ENCODE data around the gene ACKR3. TPM values are rescaled to one million over a fixed set of nuclear protein-coding genes. Genes with fewer than 3 reads are reported as not detected.

ACKR3 gene
- polyA plus RNA-seq, 4 donors, result 60.8 to 70.5 (median 67.6) TPM

DNA sequence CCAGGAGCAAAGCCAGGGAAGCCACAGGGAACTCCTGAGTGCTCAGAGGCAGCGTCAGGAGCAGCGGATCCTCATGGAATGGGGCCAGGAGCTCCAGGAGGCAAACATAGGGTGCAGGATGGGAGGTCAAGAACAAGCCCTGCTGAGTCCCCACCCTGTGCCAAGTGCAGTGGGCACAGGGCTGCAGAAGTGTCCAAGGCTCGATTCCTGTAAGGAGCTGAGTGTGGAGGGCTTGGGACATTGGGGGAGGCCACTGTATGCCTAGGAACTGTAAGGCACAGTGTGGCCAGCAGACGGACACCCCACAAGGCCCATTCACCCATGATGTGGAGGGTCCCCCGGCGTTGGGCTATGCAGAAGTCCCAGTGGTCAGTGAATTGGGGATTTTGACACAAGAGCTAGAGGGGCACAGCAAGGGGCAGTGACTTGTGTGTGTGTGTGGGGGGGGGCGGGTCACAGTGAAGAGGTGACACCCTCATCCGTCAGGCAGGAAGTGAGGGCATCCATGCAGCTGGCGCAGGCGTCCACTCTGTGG is 55.6 kb downstream of the ACKR3 start:
- no peak for DNase-seq (ENCODE audit: low read depth in 4 of 4, low spot score in 3 of 4)

GRCh38 chr2:236626391-236627150 is 56.9 kb downstream of the ACKR3 start:
- no peak for DNase-seq (ENCODE audit: low read depth in 4 of 4, low spot score in 3 of 4)

DNA sequence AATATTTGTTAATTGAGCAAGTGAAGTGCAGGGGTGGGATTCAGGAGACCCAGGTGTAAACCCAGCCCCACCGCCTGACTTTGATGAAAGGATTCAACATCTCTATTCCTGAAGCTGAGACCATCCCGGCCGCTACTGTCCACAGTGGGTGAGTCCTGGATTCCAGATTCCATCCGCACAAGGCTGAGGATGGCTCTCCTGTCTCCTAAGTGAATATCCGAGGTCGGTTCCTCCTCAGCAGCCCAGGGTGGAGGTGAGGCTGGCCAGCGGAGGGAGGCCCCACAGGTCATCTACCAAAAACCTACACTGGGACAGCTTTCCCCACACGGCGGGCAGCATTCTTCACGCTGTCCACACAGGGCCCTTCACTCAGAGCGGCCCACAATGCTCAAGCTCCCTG is 57.6 kb downstream of the ACKR3 start:
- DNase-seq (ENCODE audit: low read depth in 4 of 4, low spot score in 3 of 4), result no peak

GRCh38 chr2:236627841-236628240 is 58.2 kb downstream of the ACKR3 start:
- no peak for DNase-seq (ENCODE audit: low read depth in 4 of 4, low spot score in 3 of 4)

- no peak for DNase-seq (ENCODE audit: low read depth in 4 of 4, low spot score in 3 of 4)
Observed at GRCh38 chr2:236628256-236628901, 58.8 kb downstream of the ACKR3 start.

DNA sequence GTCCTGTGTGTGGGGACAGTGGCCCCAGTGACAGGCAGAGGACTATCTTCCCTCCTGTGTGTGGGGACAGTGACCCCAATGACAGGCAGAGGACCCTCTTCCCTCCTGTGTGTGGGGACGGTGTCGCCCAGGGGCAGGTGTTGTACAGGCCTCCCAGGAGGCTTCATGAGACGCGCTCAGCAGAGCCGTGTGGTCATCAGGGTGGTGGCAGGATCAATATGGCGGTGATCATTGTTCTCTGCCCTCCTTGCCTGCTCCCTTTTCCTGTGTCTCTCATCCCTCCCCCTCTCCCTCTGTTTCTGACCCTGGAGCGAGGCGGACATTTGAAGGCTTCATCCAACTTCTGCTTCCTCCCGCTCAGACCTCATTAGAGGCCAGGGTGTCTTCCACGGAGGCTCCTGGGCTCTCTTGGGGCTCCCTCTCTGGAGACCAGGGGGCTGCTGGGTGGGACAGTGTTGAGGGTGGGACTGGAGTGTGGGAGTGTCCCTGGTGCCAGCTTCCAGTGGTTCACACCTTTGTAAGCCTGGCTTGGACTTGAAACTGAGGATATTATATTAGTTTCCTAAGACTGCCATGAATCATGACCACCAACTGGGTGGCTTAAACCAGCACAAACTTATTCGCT is 59.5 kb downstream of the ACKR3 start:
- DNase-seq (ENCODE audit: low read depth in 4 of 4, low spot score in 3 of 4), result no peak

GRCh38 chr2:236629961-236630872 is 60.6 kb downstream of the ACKR3 start:
- DNase-seq (ENCODE audit: low read depth in 4 of 4, low spot score in 3 of 4), result no peak

DNA sequence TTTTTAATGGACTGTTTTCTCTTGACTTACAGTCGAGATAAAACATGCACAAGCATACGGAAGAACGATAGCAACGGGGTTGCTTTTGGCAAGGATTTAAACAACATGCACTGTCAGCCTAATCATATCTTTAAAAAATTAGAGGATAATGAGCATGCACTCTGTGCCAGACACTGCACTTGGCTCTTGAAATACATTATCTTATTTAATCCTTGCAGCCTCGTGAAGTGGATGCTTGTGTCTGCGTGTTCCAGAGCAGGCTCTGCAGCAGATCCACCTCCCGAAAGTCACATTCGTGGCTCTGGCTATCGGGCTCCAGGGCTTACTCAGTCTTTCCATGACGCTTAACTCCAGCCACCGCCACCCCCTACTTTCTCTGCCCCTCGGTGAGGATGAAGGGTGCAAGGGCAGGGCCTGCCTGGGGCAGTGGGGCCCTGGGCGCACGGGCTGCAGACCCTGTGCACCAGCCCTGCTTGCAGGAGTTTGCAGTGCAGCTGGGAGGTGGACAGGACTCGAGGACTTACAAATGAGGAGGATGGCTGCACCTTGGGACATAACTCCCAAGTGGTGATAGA is 61.7 kb downstream of the ACKR3 start:
- DNase-seq (ENCODE audit: low read depth in 4 of 4, low spot score in 3 of 4), result no peak

DNA sequence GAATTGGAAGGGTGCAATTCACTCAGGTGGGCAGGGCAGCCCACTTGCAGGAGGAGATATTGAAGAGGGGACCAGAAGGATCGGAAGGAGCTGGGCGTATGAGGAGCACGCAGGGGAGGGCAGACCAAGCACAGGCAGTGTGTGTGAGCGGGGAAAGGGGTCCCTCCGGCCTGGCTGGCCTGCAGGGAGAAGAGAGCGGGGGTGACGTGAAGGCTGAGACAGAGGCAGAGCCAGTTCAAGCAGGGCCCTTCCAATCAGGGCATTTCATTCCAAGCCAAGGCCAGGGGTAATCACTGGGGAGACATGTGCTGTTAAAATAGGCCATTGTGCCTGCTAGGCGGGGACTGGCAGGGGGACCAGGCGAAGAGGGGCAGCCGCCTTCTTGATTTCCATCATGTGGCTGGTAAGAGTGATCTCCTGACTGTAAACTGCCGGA is 62.2 kb downstream of the ACKR3 start:
- no peak for DNase-seq (ENCODE audit: low read depth in 4 of 4, low spot score in 3 of 4)
